Vagina (tissue), 2 donors: ENCODE data around the gene ZNF580. TPM values are rescaled to one million over a fixed set of nuclear protein-coding genes. Genes with fewer than 3 reads are reported as not detected.

ENCODE experiments used
- DNase-seq, 2 donors: peaks; one replicate each; pipeline ENCODE4 v3.0.0-alpha.2; 2017; ENCODE audit errors: extremely low spot score in 2 of 2
- H3K27ac ChIP-seq: fragments of 200-600 bp; sonication (generic); one replicate; pipeline ENCODE4 v1.5.1; 2019
- H3K27me3 ChIP-seq: fragments of 200-600 bp; sonication (generic); one replicate; pipeline ENCODE4 v1.5.1; 2019
- H3K36me3 ChIP-seq, 2 donors: fragments of 200-600 bp; sonication (generic); one replicate each; pipeline ENCODE4 v1.5.1; 2017 to 2019
- H3K4me1 ChIP-seq: fragments of 200-600 bp; sonication (generic); one replicate; pipeline ENCODE4 v1.5.1; 2019
- H3K4me3 ChIP-seq, 2 donors: fragments of 200-600 bp; sonication (generic); 1 replicate in 1 of 2; 2 replicates in 1 of 2; pipeline ENCODE4 v1.5.1; 2016 to 2019
- H3K9me3 ChIP-seq: fragments of 200-600 bp; sonication (generic); one replicate; pipeline ENCODE4 v1.5.1; 2019
- CTCF ChIP-seq, 3 experiments: fragments of 450-650 bp in 2 of 3; fragments of 200-600 bp in 1 of 3; sonication (generic) in 1 of 3; IDR thresholded peaks; one replicate each; pipeline ENCODE4 v1.5.1; 2017 to 2019; ENCODE audit warnings: antibody characterized with exemption in 3 of 3, mild to moderate bottlenecking in 2 of 3, moderate library complexity in 2 of 3
- POLR2A ChIP-seq, 2 donors: fragments of 450-650 bp; IDR thresholded peaks; one replicate each; pipeline ENCODE4 v1.6.1; 2017; ENCODE audit warnings: antibody characterized with exemption in 2 of 2, mild to moderate bottlenecking in 2 of 2, moderate library complexity in 2 of 2
- POLR2AphosphoS5 ChIP-seq, 2 donors: sonication (generic); formaldehyde crosslinking; IDR thresholded peaks; one replicate each; pipeline ENCODE4 v1.9.0; 2017; ENCODE audit warnings: antibody characterized with exemption in 2 of 2, mild to moderate bottlenecking in 2 of 2, low read depth in 1 of 2; ENCODE audit not compliant: insufficient read depth in 1 of 2
- intact Hi-C: fragments of 100-400 bp; cut with DNase I; formaldehyde crosslinking; loops from one replicate; pipeline ENCODE4 v1.15.1; 2023
- total RNA-seq: library from RNA; depleted of rRNA; stranded (reverse); fragments of >200 nt; gene quantifications from one replicate; pipeline ENCODE4 v1.2.3, GENCODE V29; 2016

The ZNF580 gene
- total RNA-seq, 1 donor from 2014 or later: 30.9 TPM

- TF ChIP-seq CTCF (IDR thresholded peaks at IDR 0.05) (no peak), POLR2A (IDR thresholded peaks at IDR 0.05) (no peak), POLR2AphosphoS5 (IDR thresholded peaks at IDR 0.05; ENCODE audit: insufficient read depth in 1 of 2, low read depth in 1 of 2) (no peak)
- intact Hi-C loops: loop anchor here (10.0 kb wide), 1 partner anchor 554 kb away; the partner anchor contains the start of gene PPP1R12C
- DNase-seq: no peak
- Histone ChIP-seq H3K36me3 (peaks cover 0 to 73% of the 10 kb centered on the region in 2 donors), H3K4me1 (peaks cover 2% of the 10 kb centered on the region), H3K4me3 (no peak overlapping the region), H3K9me3 (no peaks in the 10 kb centered on the region), H3K27me3 (no peaks in the 10 kb centered on the region), H3K27ac (no peak overlapping the region)
These were observed 28.0 kb downstream of the ZNF580 start for GRCh38 chr19:55668603-55669348.

- no peak overlapping the region for H3K27ac ChIP-seq
- peaks cover 11% of the 10 kb centered on the region for H3K4me1 ChIP-seq
- TF ChIP-seq POLR2A (IDR thresholded peaks at IDR 0.05): no peak
- TF ChIP-seq CTCF (IDR thresholded peaks at IDR 0.05): no peak
- no peak for TF ChIP-seq POLR2AphosphoS5 (IDR thresholded peaks at IDR 0.05; ENCODE audit: insufficient read depth in 1 of 2, low read depth in 1 of 2)
- H3K9me3 ChIP-seq: no peaks in the 10 kb centered on the region
- no peaks in the 10 kb centered on the region for H3K27me3 ChIP-seq
- H3K4me3 ChIP-seq: no peak overlapping the region
- intact Hi-C loops: loop anchor here (10.0 kb wide), 1 partner anchor 555 kb away; the partner anchor contains the start of gene PPP1R12C
- DNase-seq: no peak
- H3K36me3 ChIP-seq: peaks cover 0 to 72% of the 10 kb centered on the region in 2 donors
These were observed 28.8 kb downstream of the ZNF580 start for GRCh38 chr19:55669418-55670279.

- intact Hi-C loops: no loop called here
- H3K27me3 ChIP-seq: no peaks in the 10 kb centered on the region
- peaks cover 0 to 68% of the 10 kb centered on the region in 2 donors for H3K36me3 ChIP-seq
- peaks cover 13% of the 10 kb centered on the region for H3K4me1 ChIP-seq
- no peak overlapping the region for H3K27ac ChIP-seq
- no peaks in the 10 kb centered on the region for H3K9me3 ChIP-seq
- TF ChIP-seq CTCF (IDR thresholded peaks at IDR 0.05): no peak
- TF ChIP-seq POLR2AphosphoS5 (IDR thresholded peaks at IDR 0.05; ENCODE audit: insufficient read depth in 1 of 2, low read depth in 1 of 2): no peak
- TF ChIP-seq POLR2A (IDR thresholded peaks at IDR 0.05): no peak
- peak; percentile 95 to 100 for DNase-seq
- H3K4me3 ChIP-seq: no peak overlapping the region
These were observed 29.7 kb downstream of the ZNF580 start for GRCh38 chr19:55670280-55671053.

- Histone ChIP-seq H3K4me1 (peaks cover 18% of the 10 kb centered on the region), H3K27ac (no peak overlapping the region), H3K27me3 (no peaks in the 10 kb centered on the region), H3K4me3 (no peak overlapping the region), H3K9me3 (no peaks in the 10 kb centered on the region), H3K36me3 (peaks cover 0 to 62% of the 10 kb centered on the region in 2 donors)
- no peak for DNase-seq
- TF ChIP-seq CTCF (IDR thresholded peaks at IDR 0.05) (no peak), POLR2A (IDR thresholded peaks at IDR 0.05) (no peak), POLR2AphosphoS5 (IDR thresholded peaks at IDR 0.05; ENCODE audit: insufficient read depth in 1 of 2, low read depth in 1 of 2) (no peak)
- intact Hi-C loops: no loop called here
These were observed 30.2 kb downstream of the ZNF580 start for GRCh38 chr19:55671054-55671378.
